K562 (cell line): ENCODE results near the gene CERS4. TPM values are rescaled to one million over a fixed set of nuclear protein-coding genes. Genes with fewer than 3 reads are reported as not detected.

Source experiments
- ATAC-seq: fragments of 200-7000 bp; cut with Tn5 transposase; 3 replicates; pipeline ENCODE4 v1.9.1; 2020; ENCODE audit warnings: moderate library complexity
- BruUV-seq: library from RNA; stranded (reverse); fragments of 400-500 nt; replicated peaks from 2 replicates; lab custom pipeline; 2021; lab: Mats Ljungman, UMichigan
- CTCF ChIA-PET: fragments of 300-600 bp; formaldehyde crosslinking; extraction: SDS; loops from one replicate; lab custom pipeline; 2021; ENCODE audit warnings: low intra/inter-chr PET ratio; lab: Yijun Ruan, JAX
- POLR2A ChIA-PET: fragments of 300-600, 350-650 bp; sonication (Branson Sonifier 250); formaldehyde crosslinking; extraction: SDS; loops from one replicate; lab custom pipeline; 2021; ENCODE audit warnings: antibody characterized with exemption, inconsistent platforms; lab: Yijun Ruan, JAX
- DNase-seq, 4 experiments: peaks; one replicate each; pipeline versions ENCODE4 v3.0.0 to v3.0.0-alpha.2; 2011 to 2018; ENCODE audit warnings: low spot score in 3 of 4, mixed read lengths in 3 of 4; ENCODE audit errors: extremely low read depth in 1 of 4
- FAIRE-seq: peaks from 2 replicates; lab custom pipeline; 2011; peaks lifted over from hg19 to GRCh38; lab: Jason Lieb, UNC
- H2AFZ ChIP-seq: 2 replicates; pipeline ENCODE4 v1.6.0; 2011; ENCODE audit warnings: low read depth, low read length, control low read depth, inconsistent platforms
- H3K27ac ChIP-seq: fragments of 200-600 bp; 3 replicates; pipeline ENCODE4 v1.8.0; 2011; ENCODE audit warnings: low read depth, mild to moderate bottlenecking, control low read depth, inconsistent platforms, low read length, moderate library complexity, mixed read lengths; ENCODE audit errors: extremely low read depth
- H3K27me3 ChIP-seq, 2 experiments: fragments of 300-600 bp in 1 of 2; 2 replicates in 1 of 2; 3 replicates in 1 of 2; pipeline versions ENCODE4 v1.6.0 to v1.8.0; 2011; ENCODE audit warnings: inconsistent platforms in 2 of 2, low read length in 2 of 2, mild to moderate bottlenecking in 1 of 2, mixed read lengths in 1 of 2, moderate library complexity in 1 of 2; ENCODE audit not compliant: control insufficient read depth in 2 of 2, insufficient read depth in 2 of 2
- H3K36me3 ChIP-seq: fragments of 300-600 bp; 3 replicates; pipeline ENCODE4 v1.8.0; 2011; ENCODE audit warnings: mild to moderate bottlenecking, low read length, inconsistent platforms; ENCODE audit not compliant: control insufficient read depth, insufficient read depth
- H3K4me1 ChIP-seq, 2 experiments: fragments of 200-600 bp in 1 of 2; replicated peaks in 1 of 2; 2 replicates in 1 of 2; 3 replicates in 1 of 2; pipeline versions ENCODE4 v1.5.1 to v1.8.0; 2011; ENCODE audit warnings: inconsistent platforms in 2 of 2, low read length in 2 of 2, mild to moderate bottlenecking in 1 of 2, mixed read lengths in 1 of 2, moderate library complexity in 1 of 2; ENCODE audit not compliant: control insufficient read depth in 2 of 2, insufficient read depth in 2 of 2
- H3K4me2 ChIP-seq: 2 replicates; pipeline ENCODE4 v1.6.1; 2011; ENCODE audit warnings: low read length, control low read depth, inconsistent platforms, mixed read lengths; ENCODE audit not compliant: insufficient read depth
- H3K4me3 ChIP-seq: fragments of 200-600 bp; sonication (generic), shearing (Covaris generic); 2 replicates; pipeline ENCODE4 v1.5.1; 2016; ENCODE audit warnings: control low read depth, inconsistent platforms
- H3K79me2 ChIP-seq: fragments of 200-600 bp; 3 replicates; pipeline ENCODE4 v1.8.0; 2011; ENCODE audit warnings: low read length, inconsistent platforms; ENCODE audit not compliant: control insufficient read depth, insufficient read depth
- H3K9ac ChIP-seq, 2 experiments: 2 replicates each; pipeline versions ENCODE4 v1.6.0 to v1.6.1; 2011; ENCODE audit warnings: low read depth in 2 of 2, low read length in 2 of 2, control low read depth in 1 of 2, inconsistent platforms in 1 of 2, mild to moderate bottlenecking in 1 of 2, mixed read lengths in 1 of 2; ENCODE audit not compliant: insufficient read depth in 1 of 2
- H3K9me1 ChIP-seq: one replicate; pipeline ENCODE4 v1.6.0; 2011; ENCODE audit warnings: inconsistent platforms, mild to moderate bottlenecking, low read length, moderate library complexity; ENCODE audit not compliant: control insufficient read depth, insufficient read depth
- H3K9me3 ChIP-seq: replicated peaks from 2 replicates; pipeline ENCODE4 v1.5.1; 2011; ENCODE audit warnings: low read depth, low read length, inconsistent platforms; ENCODE audit not compliant: control insufficient read depth, insufficient read depth
- H4K20me1 ChIP-seq: replicated peaks from 2 replicates; pipeline ENCODE4 v1.6.1; 2011; ENCODE audit warnings: low read length, inconsistent platforms, mixed read lengths; ENCODE audit not compliant: control insufficient read depth, insufficient read depth
- ASH1L ChIP-seq: fragments of 450-650 bp; IDR thresholded peaks from 2 replicates; pipeline ENCODE4 v1.6.1; 2018; ENCODE audit warnings: borderline replicate concordance, mild to moderate bottlenecking, low read depth; ENCODE audit not compliant: partially characterized antibody
- CHCHD3 ChIP-seq: fragments of 250-450 bp; sonication (Bioruptor Pico); IDR thresholded peaks from 2 replicates; pipeline ENCODE4 v2.1.2; 2022; ENCODE audit warnings: mild to moderate bottlenecking
- CXXC5 ChIP-seq: fragments of 250-450 bp; sonication (Bioruptor Pico); IDR thresholded peaks from 2 replicates; pipeline ENCODE4 v1.8.0; 2022; ENCODE audit warnings: inconsistent platforms, mild to moderate bottlenecking, moderate library complexity
- JUND ChIP-seq, 2 experiments: IDR thresholded peaks; 2 replicates in 1 of 2; 3 replicates in 1 of 2; pipeline ENCODE4 v1.6.1; 2011; ENCODE audit warnings: borderline replicate concordance in 2 of 2, low read depth in 2 of 2, low read length in 2 of 2, improper control_type of control experiment in 1 of 2, missing biosample characterization in 1 of 2, missing genetic modification characterization in 1 of 2, missing genetic modification reagents in 1 of 2
- MECOM ChIP-seq: fragments of 250-450 bp; sonication (Bioruptor Pico); IDR thresholded peaks from 2 replicates; pipeline ENCODE4 v1.8.0; 2022; ENCODE audit warnings: inconsistent platforms
- SMAD3 ChIP-seq: fragments of 450-650 bp; formaldehyde crosslinking; conservative IDR thresholded peaks from 2 replicates; pipeline ENCODE4 v1.4.0; 2020; ENCODE audit warnings: mild to moderate bottlenecking
- SMARCE1 ChIP-seq: fragments of 450-650 bp; IDR thresholded peaks from 2 replicates; pipeline ENCODE4 v1.7.1; 2016; ENCODE audit warnings: mild to moderate bottlenecking
- SREBF2 ChIP-seq: sonication (generic); formaldehyde crosslinking; IDR thresholded peaks from 2 replicates; pipeline ENCODE4 v1.4.0; 2020; ENCODE audit warnings: mild to moderate bottlenecking, missing genetic modification reagents
- SRSF1 ChIP-seq: fragments of 200-400 bp; formaldehyde crosslinking; IDR thresholded peaks from 2 replicates; pipeline ENCODE4 v1.6.1; 2017; ENCODE audit warnings: mild to moderate bottlenecking, low read depth, low read length, moderate library complexity
- ZFP36 ChIP-seq: fragments of 150-350 bp; IDR thresholded peaks from 2 replicates; pipeline ENCODE4 v1.6.1; 2018; ENCODE audit warnings: low read length, low read depth; ENCODE audit not compliant: partially characterized antibody
- ZNF121 ChIP-seq: sonication (generic); formaldehyde crosslinking; conservative IDR thresholded peaks from 2 replicates; pipeline ENCODE4 v1.8.0; 2022; ENCODE audit warnings: missing genetic modification reagents
- ZNF143 ChIP-seq: sonication (generic); formaldehyde crosslinking; IDR thresholded peaks from 2 replicates; pipeline ENCODE4 v1.9.0; 2022; ENCODE audit warnings: mild to moderate bottlenecking, missing genetic modification reagents
- ZNF561 ChIP-seq: fragments of 450-650 bp; formaldehyde crosslinking; conservative IDR thresholded peaks from 2 replicates; pipeline ENCODE4 v1.4.0; 2020; ENCODE audit warnings: mild to moderate bottlenecking, moderate library complexity
- ZNF778 ChIP-seq: fragments of 450-650 bp; formaldehyde crosslinking; IDR thresholded peaks from 2 replicates; pipeline ENCODE4 v1.4.0; 2020; ENCODE audit warnings: mild to moderate bottlenecking, moderate library complexity
- WGBS: fragments of 100-300 bp; shearing (Covaris generic); methylation state at CpG from one replicate; pipeline ENCODE4 v1.1.6; 2016; ENCODE audit warnings: low coverage, mixed read lengths; ENCODE audit not compliant: insufficient coverage; ENCODE audit errors: missing lambda C conversion rate; 5-methylcytosine and 5-hydroxymethylcytosine counted together
- in situ Hi-C: fragments of 300-500 bp; cut with MboI; formaldehyde crosslinking; loops from 4 replicates; pipeline ENCODE4 v1.15.0; 2018; ENCODE audit warnings: inconsistent platforms, mixed read lengths
- intact Hi-C: fragments of 100-400 bp; cut with micrococcal nuclease; formaldehyde crosslinking; loops from 2 replicates; pipeline ENCODE4 v1.14.2; 2022
- polyA plus RNA-seq, 8 experiments: library from polyadenylated mRNA; depleted of rRNA in 4 of 8; stranded (reverse) in 5 of 8; unstranded in 3 of 8; fragments of >200 nt; fragmentation: Nextera tagmentation in 2 of 8; fragmentation: Illumina TruSeq in 1 of 8; extraction: Ambion mirVana in 2 of 8; extraction: Trizol in 1 of 8; gene quantifications; 2 replicates each; pipeline versions ENCODE4 v1.2.1 to v1.2.3, GENCODE V29; 2011 to 2014; ENCODE audit warnings: inconsistent platforms in 1 of 8, missing spikeins in 1 of 8
- total RNA-seq, 7 experiments: library from RNA; depleted of rRNA in 6 of 7; stranded (reverse); fragments of >200 nt in 6 of 7; fragmentation: Illumina TruSeq in 2 of 7; extraction: Trizol in 2 of 7; gene quantifications; 2 replicates each; pipeline versions ENCODE4 v1.2.1 to v1.2.3, GENCODE V29; 2011 to 2021; ENCODE audit warnings: low replicate concordance in 1 of 7
- TF ChIP-seq, protein P1 (sequence below): fragments of 250-450 bp; sonication (Bioruptor Pico); IDR thresholded peaks from 2 replicates; pipeline ENCODE4 v1.5.0; 2021; ENCODE audit warnings: mild to moderate bottlenecking, borderline replicate concordance

CERS4 gene
- total and polyA plus RNA-seq, 9 of the 15 experiments (the other 6 are each of a cell fraction or from before 2014, with no cell fraction given), result 0.14 to 4.4 (median 2.9) TPM; not detected in 1

DNA sequence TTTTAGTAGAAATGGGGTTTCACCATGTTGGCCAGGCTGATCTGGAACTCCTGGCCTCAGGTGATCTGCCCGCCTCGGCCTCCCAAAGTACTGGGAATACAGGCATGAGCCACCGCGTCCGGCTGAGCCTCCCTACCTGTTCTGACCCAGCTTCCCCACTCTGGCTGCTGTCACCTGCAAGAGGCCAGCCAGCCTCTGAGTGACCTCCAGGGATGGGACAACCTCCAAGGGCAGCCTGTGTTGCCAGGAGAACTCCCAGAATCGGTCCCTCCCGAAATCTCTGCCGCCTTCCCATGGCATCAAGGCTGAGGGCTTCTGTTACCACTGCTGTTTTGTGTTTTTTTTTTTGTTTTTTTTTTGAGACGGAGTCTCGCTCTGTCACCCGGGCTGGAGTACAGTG is 11.3 kb downstream of the CERS4 start:
- ChIA-PET POLR2A (no interaction called here), CTCF (no interaction called here)
- TF ChIP-seq SMAD3 (CRISPR knock-in tag) (no peak), ZNF561 (no peak), CXXC5 (CRISPR knock-in tag) (no peak), SRSF1 (no peak), ASH1L (no peak), CHCHD3 (no peak), ZNF778 (no peak), ZNF121 (no peak), SMARCE1 (no peak), MECOM (CRISPR knock-in tag) (no peak), JUND (IDR thresholded peaks at IDR 0.05; ENCODE audit: borderline replicate concordance, low read depth, low read length) (no peak), JUND (tag; IDR thresholded peaks at IDR 0.05; ENCODE audit: borderline replicate concordance, low read depth, low read length) (no peak), ZFP36 (no peak), ZNF143 (no peak), SREBF2 (CRISPR knock-in tag) (no peak)
- TF ChIP-seq, protein P1, sequence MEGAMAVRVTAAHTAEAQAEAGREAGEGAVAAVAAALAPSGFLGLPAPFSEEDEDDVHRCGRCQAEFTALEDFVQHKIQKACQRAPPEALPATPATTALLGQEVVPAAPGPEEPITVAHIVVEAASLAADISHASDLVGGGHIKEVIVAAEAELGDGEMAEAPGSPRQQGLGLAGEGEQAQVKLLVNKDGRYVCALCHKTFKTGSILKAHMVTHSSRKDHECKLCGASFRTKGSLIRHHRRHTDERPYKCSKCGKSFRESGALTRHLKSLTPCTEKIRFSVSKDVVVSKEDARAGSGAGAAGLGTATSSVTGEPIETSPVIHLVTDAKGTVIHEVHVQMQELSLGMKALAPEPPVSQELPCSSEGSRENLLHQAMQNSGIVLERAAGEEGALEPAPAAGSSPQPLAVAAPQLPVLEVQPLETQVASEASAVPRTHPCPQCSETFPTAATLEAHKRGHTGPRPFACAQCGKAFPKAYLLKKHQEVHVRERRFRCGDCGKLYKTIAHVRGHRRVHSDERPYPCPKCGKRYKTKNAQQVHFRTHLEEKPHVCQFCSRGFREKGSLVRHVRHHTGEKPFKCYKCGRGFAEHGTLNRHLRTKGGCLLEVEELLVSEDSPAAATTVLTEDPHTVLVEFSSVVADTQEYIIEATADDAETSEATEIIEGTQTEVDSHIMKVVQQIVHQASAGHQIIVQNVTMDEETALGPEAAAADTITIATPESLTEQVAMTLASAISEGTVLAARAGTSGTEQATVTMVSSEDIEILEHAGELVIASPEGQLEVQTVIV, result no peak
- Histone ChIP-seq H4K20me1 (no peaks in the 10 kb centered on the region; the same call in 1 of the 2 replicates), H3K36me3 (no peaks in the 10 kb centered on the region), H2AFZ (no peak overlapping the region), H3K9ac (0 out of 4 replicates have a peak overlapping the region, but pooled peaks of 1 of the 2 experiments have one; percentile 35), H3K9me1 (no peaks in the 10 kb centered on the region), H3K4me3 (no peak overlapping the region), H3K27ac (no peak overlapping the region), H3K27me3 (peaks cover 11 to 25% of the 10 kb centered on the region in 2 experiments; a peak in 4 of 5 replicates), H3K79me2 (no peaks in the 10 kb centered on the region), H3K4me2 (no peak overlapping the region), H3K9me3 (no peaks in the 10 kb centered on the region), H3K4me1 (peaks cover 0 to 5% of the 10 kb centered on the region in 2 experiments; a peak in 1 of 5 replicates)
- intact Hi-C loops, result no loop called here
- 34% methylated on average over 9 of the region's 11 CpGs for WGBS
- BruUV-seq, result no TSS peak
- in situ Hi-C loops, result no loop called here
- DNase-seq (no peak), ATAC-seq (no peak), FAIRE-seq (no peak)
